WTC11 (cell line): ENCODE measurements around the gene CFAP20DC. TPM values are rescaled to one million over a fixed set of nuclear protein-coding genes. Genes with fewer than 3 reads are reported as not detected.

ENCODE experiments used
- ATAC-seq: fragments of 200-7000 bp; cut with Tn5 transposase; 2 replicates; pipeline ENCODE4 v1.10.0; 2021; ENCODE audit warnings: mild to moderate bottlenecking, moderate library complexity
- CTCF ChIA-PET: fragments of 300-600 bp; sonication (Branson Sonifier 250); formaldehyde crosslinking; loops from one replicate; lab custom pipeline; 2021; ENCODE audit warnings: antibody characterized with exemption; lab: Charles Lee
- POLR2A ChIA-PET: fragments of 350-600 bp; sonication (Branson Sonifier 250); formaldehyde crosslinking; loops from one replicate; lab custom pipeline; 2021; ENCODE audit warnings: antibody characterized with exemption; lab: Charles Lee
- DNase-seq: peaks from one replicate; pipeline ENCODE4 v3.0.0; 2021; ENCODE audit warnings: low spot score
- H3K27ac Mint-ChIP-seq: 2 replicates; pipeline ENCODE4 v1.8.0; 2021; ENCODE audit warnings: mixed read lengths
- H3K27me3 Mint-ChIP-seq: 2 replicates; pipeline ENCODE4 v1.8.0; 2021; ENCODE audit warnings: low read depth, mild to moderate bottlenecking, moderate library complexity, mixed read lengths
- H3K36me3 Mint-ChIP-seq: 2 replicates; pipeline ENCODE4 v1.8.0; 2021; ENCODE audit warnings: mixed read lengths
- H3K4me1 Mint-ChIP-seq: 2 replicates; pipeline ENCODE4 v1.8.0; 2022; ENCODE audit warnings: mixed read lengths
- H3K4me3 Mint-ChIP-seq: 2 replicates; pipeline ENCODE4 v1.8.0; 2021; ENCODE audit warnings: mild to moderate bottlenecking, moderate library complexity, mixed read lengths
- H3K9me3 Mint-ChIP-seq: 2 replicates; pipeline ENCODE4 v1.8.0; 2021; ENCODE audit warnings: mixed read lengths
- AR ChIP-seq: fragments of 250-450 bp; sonication (Bioruptor Pico); IDR thresholded peaks from 2 replicates; pipeline ENCODE4 v1.9.0; 2021; ENCODE audit warnings: mild to moderate bottlenecking
- EMX1 ChIP-seq: fragments of 250-450 bp; sonication (Bioruptor Pico); IDR thresholded peaks from 2 replicates; pipeline ENCODE4 v1.8.0; 2021; ENCODE audit warnings: mild to moderate bottlenecking
- ESRRA ChIP-seq: sonication (generic); formaldehyde crosslinking; IDR thresholded peaks from 2 replicates; pipeline ENCODE4 v1.8.1; 2022; ENCODE audit warnings: mild to moderate bottlenecking, missing genetic modification reagents, borderline replicate concordance
- ETV6 ChIP-seq: sonication (generic); formaldehyde crosslinking; IDR thresholded peaks from 2 replicates; pipeline ENCODE4 v1.8.1; 2022; ENCODE audit warnings: mild to moderate bottlenecking, missing genetic modification reagents
- FOXK1 ChIP-seq: sonication (generic); formaldehyde crosslinking; IDR thresholded peaks from 2 replicates; pipeline ENCODE4 v1.8.0; 2022; ENCODE audit warnings: mild to moderate bottlenecking, moderate library complexity, missing genetic modification reagents
- FOXP1 ChIP-seq: sonication (generic); formaldehyde crosslinking; IDR thresholded peaks from 2 replicates; pipeline ENCODE4 v1.8.0; 2022; ENCODE audit warnings: missing genetic modification reagents, mild to moderate bottlenecking, moderate library complexity, borderline replicate concordance
- JUN ChIP-seq: sonication (generic); formaldehyde crosslinking; IDR thresholded peaks from 2 replicates; pipeline ENCODE4 v1.8.0; 2023; ENCODE audit warnings: mild to moderate bottlenecking, missing genetic modification reagents
- KAT7 ChIP-seq: sonication (generic); formaldehyde crosslinking; IDR thresholded peaks from 2 replicates; pipeline ENCODE4 v1.8.1; 2023; ENCODE audit warnings: missing genetic modification reagents, mild to moderate bottlenecking, borderline replicate concordance
- NR1H2 ChIP-seq: sonication (generic); formaldehyde crosslinking; IDR thresholded peaks from 2 replicates; pipeline ENCODE4 v1.9.0; 2021; ENCODE audit warnings: mild to moderate bottlenecking, moderate library complexity, missing genetic modification reagents
- OVOL2 ChIP-seq: fragments of 250-450 bp; sonication (Bioruptor Pico); IDR thresholded peaks from 2 replicates; pipeline ENCODE4 v1.9.0; 2021; ENCODE audit warnings: mild to moderate bottlenecking, borderline replicate concordance
- PRDM15 ChIP-seq: sonication (generic); formaldehyde crosslinking; IDR thresholded peaks from 2 replicates; pipeline ENCODE4 v1.8.0; 2022; ENCODE audit warnings: missing genetic modification reagents
- PRRX2 ChIP-seq: fragments of 250-450 bp; sonication (Bioruptor Pico); IDR thresholded peaks from 2 replicates; pipeline ENCODE4 v1.8.0; 2021; ENCODE audit warnings: mild to moderate bottlenecking
- SMAD3 ChIP-seq: sonication (generic); formaldehyde crosslinking; IDR thresholded peaks from 2 replicates; pipeline ENCODE4 v1.8.0; 2022; ENCODE audit warnings: missing genetic modification reagents, mild to moderate bottlenecking, borderline replicate concordance
- SMAD4 ChIP-seq: sonication (generic); formaldehyde crosslinking; IDR thresholded peaks from 2 replicates; pipeline ENCODE4 v1.8.0; 2022; ENCODE audit warnings: mild to moderate bottlenecking, missing genetic modification reagents
- SP1 ChIP-seq: sonication (generic); formaldehyde crosslinking; conservative IDR thresholded peaks from 2 replicates; pipeline ENCODE4 v1.8.1; 2022; ENCODE audit warnings: missing genetic modification reagents
- TCF7 ChIP-seq: sonication (generic); formaldehyde crosslinking; IDR thresholded peaks from 2 replicates; pipeline ENCODE4 v1.8.0; 2022; ENCODE audit warnings: mild to moderate bottlenecking, low read depth, missing genetic modification reagents, moderate library complexity
- TEAD1 ChIP-seq: sonication (generic); formaldehyde crosslinking; IDR thresholded peaks from 2 replicates; pipeline ENCODE4 v1.8.0; 2022; ENCODE audit warnings: mild to moderate bottlenecking, missing genetic modification reagents
- ZNF232 ChIP-seq: sonication (generic); formaldehyde crosslinking; IDR thresholded peaks from 2 replicates; pipeline ENCODE4 v1.8.0; 2022; ENCODE audit warnings: mild to moderate bottlenecking, missing genetic modification reagents
- ZNF281 ChIP-seq: sonication (generic); formaldehyde crosslinking; IDR thresholded peaks from 2 replicates; pipeline ENCODE4 v1.8.0; 2023; ENCODE audit warnings: mild to moderate bottlenecking, missing genetic modification reagents
- ZNF317 ChIP-seq: sonication (generic); formaldehyde crosslinking; IDR thresholded peaks from 2 replicates; pipeline ENCODE4 v1.8.1; 2023; ENCODE audit warnings: low read depth, mild to moderate bottlenecking, moderate library complexity, missing genetic modification reagents, borderline replicate concordance
- ZNF416 ChIP-seq: fragments of 250-450 bp; sonication (Bioruptor Pico); IDR thresholded peaks from 2 replicates; pipeline ENCODE4 v1.9.0; 2021; ENCODE audit warnings: mild to moderate bottlenecking, inconsistent platforms
- ZNF671 ChIP-seq: fragments of 250-450 bp; sonication (Bioruptor Pico); IDR thresholded peaks from 2 replicates; pipeline ENCODE4 v1.8.0; 2021; ENCODE audit warnings: mild to moderate bottlenecking
- total RNA-seq: library from RNA; stranded (reverse); gene quantifications from 3 replicates; pipeline ENCODE4 v1.2.3, GENCODE V29; 2021
- TF ChIP-seq, protein P1 (sequence below): sonication (generic); formaldehyde crosslinking; IDR thresholded peaks from 2 replicates; pipeline ENCODE4 v1.8.1; 2023; ENCODE audit warnings: mild to moderate bottlenecking, missing genetic modification reagents
- TF ChIP-seq, protein P2 (sequence below): sonication (generic); formaldehyde crosslinking; IDR thresholded peaks from 2 replicates; pipeline ENCODE4 v1.8.0; 2022; ENCODE audit warnings: mild to moderate bottlenecking, missing genetic modification reagents
- TF ChIP-seq, protein P3 (sequence below): sonication (generic); formaldehyde crosslinking; IDR thresholded peaks from 2 replicates; pipeline ENCODE4 v1.8.0; 2022; ENCODE audit warnings: mild to moderate bottlenecking, missing genetic modification reagents

The CFAP20DC gene
- total RNA-seq, 1 experiment from 2014 or later = 4.9 TPM

GRCh38 chr3:58748024-58748423 lies 301.8 kb downstream of the CFAP20DC start:
- H3K9me3 Mint-ChIP-seq = no peaks in the 10 kb centered on the region
- no peaks in the 10 kb centered on the region for H3K27me3 Mint-ChIP-seq
- ChIA-PET POLR2A (no interaction called here), CTCF (no interaction called here)
- no peaks in the 10 kb centered on the region for H3K36me3 Mint-ChIP-seq
- DNase-seq (no peak), ATAC-seq (peak; percentile 48)
- H3K4me1 Mint-ChIP-seq = no peaks in the 10 kb centered on the region
- no peak overlapping the region for H3K27ac Mint-ChIP-seq
- TF ChIP-seq FOXK1 (CRISPR knock-in tag) = no peak
- TF ChIP-seq KAT7 (CRISPR knock-in tag) = no peak
- TF ChIP-seq TCF7 (CRISPR knock-in tag) = no peak
- no peak for TF ChIP-seq SP1
- TF ChIP-seq PRRX2 (CRISPR knock-in tag) = no peak
- no peak for TF ChIP-seq PRDM15 (CRISPR knock-in tag)
- no peak for TF ChIP-seq SMAD4
- TF ChIP-seq, protein P1, sequence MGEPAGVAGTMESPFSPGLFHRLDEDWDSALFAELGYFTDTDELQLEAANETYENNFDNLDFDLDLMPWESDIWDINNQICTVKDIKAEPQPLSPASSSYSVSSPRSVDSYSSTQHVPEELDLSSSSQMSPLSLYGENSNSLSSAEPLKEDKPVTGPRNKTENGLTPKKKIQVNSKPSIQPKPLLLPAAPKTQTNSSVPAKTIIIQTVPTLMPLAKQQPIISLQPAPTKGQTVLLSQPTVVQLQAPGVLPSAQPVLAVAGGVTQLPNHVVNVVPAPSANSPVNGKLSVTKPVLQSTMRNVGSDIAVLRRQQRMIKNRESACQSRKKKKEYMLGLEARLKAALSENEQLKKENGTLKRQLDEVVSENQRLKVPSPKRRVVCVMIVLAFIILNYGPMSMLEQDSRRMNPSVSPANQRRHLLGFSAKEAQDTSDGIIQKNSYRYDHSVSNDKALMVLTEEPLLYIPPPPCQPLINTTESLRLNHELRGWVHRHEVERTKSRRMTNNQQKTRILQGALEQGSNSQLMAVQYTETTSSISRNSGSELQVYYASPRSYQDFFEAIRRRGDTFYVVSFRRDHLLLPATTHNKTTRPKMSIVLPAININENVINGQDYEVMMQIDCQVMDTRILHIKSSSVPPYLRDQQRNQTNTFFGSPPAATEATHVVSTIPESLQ (CRISPR knock-in tag) = no peak
- TF ChIP-seq OVOL2 (CRISPR knock-in tag) = no peak
- TF ChIP-seq ETV6 (CRISPR knock-in tag) = no peak
- TF ChIP-seq TEAD1 = no peak
- no peak for TF ChIP-seq ZNF416
- TF ChIP-seq ESRRA = no peak
- TF ChIP-seq AR = no peak
- no peak for TF ChIP-seq ZNF317 (CRISPR knock-in tag)
- TF ChIP-seq, all 79 proteins: peak for 0
- no peak overlapping the region for H3K4me3 Mint-ChIP-seq

DNA sequence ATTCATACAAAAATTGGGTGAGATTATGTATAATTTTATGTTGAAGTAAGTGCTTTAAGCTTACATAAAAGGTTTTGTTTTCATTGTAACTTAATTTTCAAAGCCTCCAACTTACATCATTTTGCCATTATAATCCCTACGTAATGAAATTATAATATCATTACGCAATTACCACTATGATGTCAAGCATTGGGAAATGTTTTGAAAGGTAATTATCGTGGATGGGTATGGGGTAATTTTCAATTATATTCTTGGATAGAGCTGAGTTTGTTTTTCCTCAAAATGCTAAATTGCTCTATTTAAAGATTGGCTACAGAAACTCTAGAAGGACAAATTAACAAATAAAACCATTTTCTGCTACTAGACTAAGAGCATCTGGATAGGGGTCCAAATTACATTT lies 303.1 kb downstream of the CFAP20DC start:
- H3K4me1 Mint-ChIP-seq = no peaks in the 10 kb centered on the region
- CTCF ChIA-PET = interaction anchor here (0.5 kb wide), 1 partner anchor 552 kb away, joined by 3 read pairs; no protein-coding TSS in a partner anchor
- H3K4me3 Mint-ChIP-seq = no peak overlapping the region
- H3K27ac Mint-ChIP-seq = no peak overlapping the region
- H3K9me3 Mint-ChIP-seq = no peaks in the 10 kb centered on the region
- ATAC-seq (no peak), DNase-seq (no peak)
- POLR2A ChIA-PET = no interaction called here
- H3K27me3 Mint-ChIP-seq = no peaks in the 10 kb centered on the region
- no peaks in the 10 kb centered on the region for H3K36me3 Mint-ChIP-seq
- TF ChIP-seq FOXP1 (CRISPR knock-in tag) (no peak), ZNF281 (CRISPR knock-in tag) (no peak), ZNF232 (CRISPR knock-in tag) (no peak), JUN (CRISPR knock-in tag) (no peak), ZNF671 (CRISPR knock-in tag) (no peak), NR1H2 (CRISPR knock-in tag) (no peak), EMX1 (CRISPR knock-in tag) (no peak), SMAD4 (no peak), SMAD3 (CRISPR knock-in tag) (no peak)
- TF ChIP-seq, protein P2, sequence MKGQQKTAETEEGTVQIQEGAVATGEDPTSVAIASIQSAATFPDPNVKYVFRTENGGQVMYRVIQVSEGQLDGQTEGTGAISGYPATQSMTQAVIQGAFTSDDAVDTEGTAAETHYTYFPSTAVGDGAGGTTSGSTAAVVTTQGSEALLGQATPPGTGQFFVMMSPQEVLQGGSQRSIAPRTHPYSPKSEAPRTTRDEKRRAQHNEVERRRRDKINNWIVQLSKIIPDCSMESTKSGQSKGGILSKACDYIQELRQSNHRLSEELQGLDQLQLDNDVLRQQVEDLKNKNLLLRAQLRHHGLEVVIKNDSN (CRISPR knock-in tag) = no peak
- TF ChIP-seq, protein P3, sequence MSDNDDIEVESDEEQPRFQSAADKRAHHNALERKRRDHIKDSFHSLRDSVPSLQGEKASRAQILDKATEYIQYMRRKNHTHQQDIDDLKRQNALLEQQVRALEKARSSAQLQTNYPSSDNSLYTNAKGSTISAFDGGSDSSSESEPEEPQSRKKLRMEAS (CRISPR knock-in tag) = no peak
